Gastroesophageal sphincter (tissue), 3 donors: ENCODE measurements around the gene KLHL30.

Experiments used
- CTCF ChIP-seq, 4 experiments: fragments of 200-600 bp in 2 of 4; fragments of 450-650 bp in 2 of 4; sonication (generic) in 1 of 4; IDR thresholded peaks; one replicate each; pipeline ENCODE4 v1.5.1; 2017 to 2019; ENCODE audit warnings: antibody characterized with exemption in 4 of 4, mild to moderate bottlenecking in 2 of 4, moderate library complexity in 2 of 4
- EP300 ChIP-seq: sonication (generic); formaldehyde crosslinking; IDR thresholded peaks from one replicate; pipeline ENCODE4 v1.6.1; 2017; ENCODE audit warnings: antibody characterized with exemption, mild to moderate bottlenecking
- POLR2A ChIP-seq, 2 donors: fragments of 450-650 bp; IDR thresholded peaks; one replicate each; pipeline ENCODE4 v1.6.1; 2017; ENCODE audit warnings: antibody characterized with exemption in 2 of 2, mild to moderate bottlenecking in 2 of 2, moderate library complexity in 1 of 2
- POLR2AphosphoS5 ChIP-seq: sonication (generic); formaldehyde crosslinking; IDR thresholded peaks from one replicate; pipeline ENCODE4 v1.6.1; 2017; ENCODE audit warnings: antibody characterized with exemption

- TF ChIP-seq CTCF (IDR thresholded peaks at IDR 0.05): no peak
- TF ChIP-seq EP300: no peak
- TF ChIP-seq POLR2A (IDR thresholded peaks at IDR 0.05): no peak
- TF ChIP-seq POLR2AphosphoS5: no peak
Observed at GRCh38 chr2:238141541-238142318, 3.3 kb downstream of the KLHL30 start.
